Ascending aorta (tissue), 2 donors: ENCODE data around the gene OR1Q1. TPM values are rescaled to one million over a fixed set of nuclear protein-coding genes. Genes with fewer than 3 reads are reported as not detected.

ENCODE experiments used
- DNase-seq, 2 donors: peaks; one replicate each; pipeline ENCODE4 v3.0.0-alpha.2; 2019; ENCODE audit warnings: low spot score in 2 of 2
- H3K27ac ChIP-seq, 2 donors: fragments of 200-600 bp; sonication (generic); one replicate each; pipeline ENCODE4 v1.5.1; 2016 to 2017; ENCODE audit warnings: mild to moderate bottlenecking in 1 of 2
- H3K27me3 ChIP-seq: fragments of 200-600 bp; sonication (generic); one replicate; pipeline ENCODE4 v1.5.1; 2017
- H3K36me3 ChIP-seq, 2 donors: fragments of 200-600 bp; sonication (generic); one replicate each; pipeline ENCODE4 v1.5.1; 2016
- H3K4me1 ChIP-seq, 2 donors: fragments of 200-600 bp; sonication (generic); one replicate each; pipeline ENCODE4 v1.5.1; 2016 to 2017; ENCODE audit warnings: mild to moderate bottlenecking in 1 of 2
- H3K4me3 ChIP-seq, 2 donors: fragments of 200-600 bp; sonication (generic); one replicate each; pipeline ENCODE4 v1.5.1; 2016 to 2017; ENCODE audit warnings: mild to moderate bottlenecking in 1 of 2
- H3K9me3 ChIP-seq, 2 donors: fragments of 200-600 bp; sonication (generic); one replicate each; pipeline ENCODE4 v1.5.1; 2016
- CTCF ChIP-seq, 3 experiments: fragments of 200-600 bp in 2 of 3; fragments of 450-650 bp in 1 of 3; sonication (generic) in 2 of 3; IDR thresholded peaks; one replicate each; pipeline ENCODE4 v1.5.1; 2016 to 2019; ENCODE audit warnings: antibody characterized with exemption in 3 of 3, mild to moderate bottlenecking in 1 of 3, moderate library complexity in 1 of 3
- intact Hi-C: fragments of 100-400 bp; cut with DNase I; formaldehyde crosslinking; loops from one replicate; pipeline ENCODE4 v1.15.1; 2023
- total RNA-seq: library from RNA; depleted of rRNA; stranded (reverse); fragments of >200 nt; gene quantifications from one replicate; pipeline ENCODE4 v1.1.0, GENCODE V29; 2016

The OR1Q1 gene
- total RNA-seq, 1 donor from 2014 or later: not detected

GRCh38 chr9:122657527-122657926 lies 43.0 kb downstream of the OR1Q1 start, which contains the start of gene OR1B1:
OR1B1 (minus strand) TSS chr9:122657627.
- Histone ChIP-seq H3K4me3 (no peak within 1 kb of the TSS), H3K4me1 (no peaks in the 10 kb centered on the region), H3K27ac (no peak within 1 kb of the TSS), H3K9me3 (no peaks in the 10 kb centered on the region), H3K27me3 (no peaks in the 10 kb centered on the region), H3K36me3 (no peaks in the 10 kb centered on the region)
- intact Hi-C loops: no loop called here
- TF ChIP-seq CTCF (IDR thresholded peaks at IDR 0.05): no peak
- no peak for DNase-seq

- TF ChIP-seq CTCF (IDR thresholded peaks at IDR 0.05): no peak
- Histone ChIP-seq H3K4me3 (no peak within 1 kb of the TSS), H3K4me1 (no peaks in the 10 kb centered on the region), H3K27me3 (no peaks in the 10 kb centered on the region), H3K9me3 (peaks cover 0 to 5% of the 10 kb centered on the region in 2 donors), H3K27ac (no peak within 1 kb of the TSS), H3K36me3 (no peaks in the 10 kb centered on the region)
- intact Hi-C loops: no loop called here
- no peak for DNase-seq
Observed at GRCh38 chr9:122661416-122661815, 46.9 kb downstream of the OR1Q1 start, which contains the start of gene OR1L1. OR1L1 (plus strand) TSS chr9:122661716; CDS start chr9:122661716, 0 bp downstream.

Other genes starting within 250 kb of the OR1Q1 start
- 13.0 TPM for gene PTGS1, start 243.7 kb upstream of the OR1Q1 start, total RNA-seq
- gene OR1J1, start 136.8 kb upstream of the OR1Q1 start, total RNA-seq: not detected
- gene OR1J2, start 103.9 kb upstream of the OR1Q1 start, total RNA-seq: not detected
- not detected for gene OR1J4, start 95.6 kb upstream of the OR1Q1 start, total RNA-seq
- gene OR1N1, start 87.4 kb upstream of the OR1Q1 start, total RNA-seq: not detected
- not detected for gene OR1N2, start 61.6 kb upstream of the OR1Q1 start, total RNA-seq
- not detected for gene OR1L8, start 31.4 kb upstream of the OR1Q1 start, total RNA-seq
- gene OR1B1, start 42.9 kb downstream of the OR1Q1 start, total RNA-seq: not detected
- gene OR1L1, start 47.0 kb downstream of the OR1Q1 start, total RNA-seq: not detected
- not detected for gene OR1L3, start 60.4 kb downstream of the OR1Q1 start, total RNA-seq
- gene OR1L4, start 109.3 kb downstream of the OR1Q1 start, total RNA-seq: not detected
- not detected for gene OR1L6, start 127.6 kb downstream of the OR1Q1 start, total RNA-seq
- gene OR5C1, start 174.2 kb downstream of the OR1Q1 start, total RNA-seq: not detected
- gene OR1K1, start 185.4 kb downstream of the OR1Q1 start, total RNA-seq: not detected
- 7.8 TPM for gene PDCL, start 213.8 kb downstream of the OR1Q1 start, total RNA-seq